Nucleus accumbens (tissue), 56 donors: ENCODE measurements around the gene PACSIN2.
"Not testable (repeated sequence)": the region's sequence is repeated elsewhere in the genome, so short reads cannot be mapped to it uniquely, and the experiment has no call there.

Experiments
- DNase-seq, 56 donors: peaks; one replicate each; lab custom pipeline; 2025; lab: John Stamatoyannopoulos, UW

Gene PACSIN2, protein sequence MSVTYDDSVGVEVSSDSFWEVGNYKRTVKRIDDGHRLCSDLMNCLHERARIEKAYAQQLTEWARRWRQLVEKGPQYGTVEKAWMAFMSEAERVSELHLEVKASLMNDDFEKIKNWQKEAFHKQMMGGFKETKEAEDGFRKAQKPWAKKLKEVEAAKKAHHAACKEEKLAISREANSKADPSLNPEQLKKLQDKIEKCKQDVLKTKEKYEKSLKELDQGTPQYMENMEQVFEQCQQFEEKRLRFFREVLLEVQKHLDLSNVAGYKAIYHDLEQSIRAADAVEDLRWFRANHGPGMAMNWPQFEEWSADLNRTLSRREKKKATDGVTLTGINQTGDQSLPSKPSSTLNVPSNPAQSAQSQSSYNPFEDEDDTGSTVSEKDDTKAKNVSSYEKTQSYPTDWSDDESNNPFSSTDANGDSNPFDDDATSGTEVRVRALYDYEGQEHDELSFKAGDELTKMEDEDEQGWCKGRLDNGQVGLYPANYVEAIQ

DNA sequence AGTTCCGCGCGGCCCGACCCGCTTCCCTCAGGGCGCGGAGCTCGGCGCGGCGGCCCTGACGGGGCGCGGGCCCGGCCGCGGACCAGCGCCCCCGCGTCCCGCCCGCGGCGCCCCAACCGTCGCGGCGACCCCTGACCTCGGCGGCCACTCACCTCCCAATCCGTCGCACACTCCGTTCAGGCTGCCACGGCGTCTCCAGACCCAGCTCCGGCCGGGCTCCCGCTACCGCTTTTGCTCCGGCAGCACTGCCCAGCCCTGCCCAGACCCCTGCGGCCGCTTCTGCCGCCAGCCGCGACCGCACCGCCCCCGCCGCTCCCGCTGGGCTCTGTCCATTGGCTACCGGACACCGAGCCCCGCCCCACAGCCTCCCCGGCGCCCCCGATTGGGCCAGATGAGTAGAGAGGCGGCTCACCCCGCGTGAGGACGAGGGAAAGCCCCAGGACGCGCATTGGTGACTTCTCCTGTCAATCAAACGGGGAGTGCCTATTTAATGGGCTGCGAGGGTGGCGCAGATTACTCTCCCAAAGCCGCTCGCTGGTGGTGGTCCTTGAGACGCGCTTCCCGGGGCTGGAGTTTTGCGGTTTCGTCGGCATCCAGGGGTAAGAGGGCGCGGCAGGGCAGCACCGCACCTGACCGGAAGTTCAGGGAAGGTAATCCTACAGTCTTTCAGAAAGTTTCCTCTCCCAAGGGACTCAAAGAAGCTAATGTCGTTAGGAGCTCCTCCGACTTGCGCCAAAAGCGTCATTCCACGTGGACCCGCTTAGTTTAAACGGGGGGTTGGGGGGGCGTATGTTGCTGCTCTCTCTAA, at the start of gene PACSIN2:
TSS of gene PACSIN2 (minus strand) at position 281 of the 808 bp plus-strand sequence. CDS start 103,069 bp downstream, outside the sequence.
- DNase-seq: peak; percentile 80 to 99 (median 97)

DNA sequence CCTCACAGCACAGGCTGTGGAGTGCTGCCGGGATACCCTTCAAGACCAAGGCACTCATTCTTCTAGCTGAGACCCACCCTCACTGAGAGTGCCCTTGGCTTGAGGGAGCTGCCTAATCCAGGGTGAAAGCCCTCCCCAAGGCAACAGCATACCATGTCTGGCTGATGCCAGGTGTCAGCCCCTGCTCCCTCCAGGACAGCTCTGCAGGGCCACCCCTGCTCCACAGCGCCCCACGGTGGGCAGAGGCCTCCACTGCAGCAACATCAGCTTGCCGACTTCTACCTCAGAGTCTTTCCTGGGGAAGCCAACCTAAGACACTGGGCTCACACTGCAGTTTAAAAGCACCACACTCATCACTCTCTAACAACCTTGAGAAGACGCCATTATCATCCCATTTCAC, 45.2 kb upstream of the PACSIN2 start:
- DNase-seq: peak in 1 of 56 donors; percentile 54

DNA sequence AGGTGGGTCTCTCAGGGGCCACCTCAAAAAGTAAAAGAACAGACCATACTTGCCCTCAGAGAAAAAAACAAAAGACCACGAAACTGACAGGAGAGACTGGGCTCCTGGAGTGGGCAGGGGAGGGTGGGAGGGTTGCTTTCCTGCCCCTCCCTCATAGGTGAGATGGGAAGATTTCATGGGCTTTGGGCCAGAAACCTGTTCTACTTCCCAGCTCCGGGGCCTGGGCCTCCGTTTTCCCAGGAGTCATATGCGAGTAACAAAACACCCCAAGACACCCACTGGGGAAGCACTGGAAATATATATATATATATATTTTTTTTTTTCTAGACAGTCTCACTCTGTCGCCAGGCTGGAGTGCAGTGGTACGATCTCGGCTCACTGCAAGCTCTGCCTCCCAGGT, 42.7 kb upstream of the PACSIN2 start:
- no peak for DNase-seq

DNA sequence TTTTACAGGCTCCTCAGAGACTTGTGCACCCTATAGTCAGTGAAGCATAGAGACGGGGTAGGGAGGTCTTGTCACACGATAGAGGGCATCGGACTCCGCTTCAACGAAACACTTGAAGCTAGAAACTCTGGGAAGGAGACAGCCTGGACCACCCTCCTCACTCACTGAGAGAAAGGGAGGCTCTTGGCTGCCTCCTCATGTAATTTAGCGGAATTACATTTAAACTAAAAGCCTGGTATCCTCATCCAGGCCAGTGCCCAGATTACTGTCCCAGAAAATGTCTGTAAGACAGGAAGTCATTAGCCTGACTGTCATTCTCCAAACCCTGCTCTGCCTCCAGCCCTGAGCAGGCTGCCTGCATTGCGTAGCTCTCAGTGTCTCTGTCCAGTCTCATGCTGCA, 38.2 kb upstream of the PACSIN2 start:
- DNase-seq: no peak

DNA sequence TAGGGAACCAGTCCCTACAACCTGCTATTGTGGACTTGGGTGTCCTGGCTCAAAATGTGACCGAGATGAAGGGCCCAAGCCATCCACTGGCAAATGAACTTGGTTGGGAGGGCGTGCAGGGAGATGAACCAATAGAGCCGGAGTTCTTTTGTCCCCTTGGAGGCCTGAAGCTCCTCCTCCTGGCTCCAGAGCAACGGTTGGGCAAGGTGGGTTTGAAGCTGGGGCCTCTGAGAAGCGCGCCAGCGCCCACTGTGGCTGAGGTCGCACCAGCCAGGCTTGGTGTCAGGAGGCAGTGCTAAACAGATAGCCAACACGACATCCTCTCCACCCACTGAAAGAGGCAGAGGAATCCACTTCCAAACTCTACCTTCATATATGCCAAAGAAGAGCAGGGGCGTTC, 36.0 kb upstream of the PACSIN2 start:
- DNase-seq: no peak

DNA sequence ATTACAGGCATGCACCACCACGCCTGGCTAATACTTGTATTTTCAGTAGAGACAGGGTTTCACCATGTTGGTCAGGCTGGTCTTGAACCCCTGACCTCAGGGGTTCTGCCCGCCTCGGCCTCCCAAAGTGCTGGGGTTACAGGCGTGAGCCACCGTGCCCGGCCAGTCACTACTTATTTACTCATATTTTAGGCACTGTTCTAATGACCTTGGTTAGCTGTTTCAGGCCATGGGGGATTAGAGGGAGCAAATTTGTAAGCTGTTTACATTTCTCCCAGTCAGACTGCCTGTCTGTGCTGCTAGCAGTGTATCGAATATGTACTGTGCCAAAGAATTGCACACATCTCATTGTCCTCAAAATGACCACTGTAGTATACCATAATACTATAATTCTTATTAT, 32.7 kb upstream of the PACSIN2 start:
- DNase-seq: no peak

DNA sequence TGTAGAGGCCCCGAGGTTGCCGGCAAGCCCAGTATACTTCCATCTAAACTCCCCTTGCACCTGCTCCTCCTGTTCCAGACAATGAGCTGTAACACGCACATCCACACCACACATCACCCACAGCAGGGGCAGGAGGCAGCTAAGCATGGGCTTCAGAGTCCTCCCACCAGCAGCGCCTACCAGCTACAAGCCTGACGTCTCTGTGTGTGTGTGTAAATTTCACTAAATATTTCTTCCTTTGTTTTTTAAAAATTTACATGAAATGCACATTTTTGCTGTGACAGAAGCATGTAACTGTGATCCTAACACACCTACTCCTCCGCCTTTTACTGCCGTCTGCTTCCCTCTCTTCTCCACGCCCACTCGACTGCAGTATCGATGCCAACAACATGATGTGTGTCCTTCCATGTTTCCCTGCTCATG, 29.4 kb upstream of the PACSIN2 start:
- DNase-seq: peak in 2 of 56 donors; percentile 1 to 10

DNA sequence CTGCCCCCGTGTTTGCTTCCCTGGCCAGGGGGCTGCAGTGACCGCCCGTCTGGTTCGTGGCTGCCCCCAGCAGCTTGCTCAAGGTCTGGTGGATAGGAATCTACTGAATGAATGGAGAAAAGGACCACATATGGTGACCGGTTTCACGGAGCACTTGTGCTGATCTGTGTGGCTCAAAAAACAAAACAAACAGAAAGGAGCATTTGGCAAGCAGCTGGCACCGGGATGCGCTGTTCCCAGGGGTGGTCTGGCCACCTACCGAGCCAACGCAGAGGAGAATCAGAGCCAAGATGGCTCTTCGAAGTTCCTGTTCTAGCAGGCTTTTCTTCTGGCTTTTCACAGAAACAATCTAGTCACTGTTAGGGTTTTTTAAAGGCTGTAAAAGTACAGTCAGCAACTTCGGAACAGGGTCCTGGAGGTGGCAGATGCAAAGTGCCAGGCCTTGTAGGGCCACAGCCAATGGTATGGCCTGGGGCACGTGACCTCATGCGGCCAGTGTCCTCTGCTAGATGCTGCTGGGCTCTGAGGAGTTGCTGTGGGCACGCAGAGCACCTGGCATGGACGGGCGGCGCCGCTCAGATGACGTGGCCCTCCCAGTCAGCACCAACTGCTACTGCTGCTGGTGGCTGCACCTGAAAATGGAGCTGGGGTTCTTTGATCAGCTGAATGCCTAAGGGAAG, 27.3 kb upstream of the PACSIN2 start:
- peak in 4 of 56 donors; percentile 1 to 24 (median 5) for DNase-seq

DNA sequence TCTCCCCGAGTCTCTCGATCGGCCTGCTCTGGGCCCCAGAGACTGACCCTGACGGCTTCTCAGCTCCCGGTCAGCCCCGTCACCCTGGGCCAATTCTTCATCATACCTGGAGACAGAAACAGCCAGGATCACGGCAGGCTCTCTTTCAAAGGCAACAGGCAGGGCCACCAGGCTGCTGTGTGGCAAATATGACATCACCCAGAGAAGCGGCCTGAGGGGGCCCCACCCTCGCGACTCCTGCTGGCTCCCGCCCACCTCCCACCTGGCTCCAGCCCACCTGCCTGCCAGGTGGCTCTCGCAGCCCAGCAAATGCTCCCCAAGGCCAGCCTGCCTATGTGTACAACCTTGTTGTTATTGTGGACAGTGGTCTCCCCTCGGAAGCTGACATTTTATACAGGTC, 24.9 kb upstream of the PACSIN2 start:
- no peak for DNase-seq

DNA sequence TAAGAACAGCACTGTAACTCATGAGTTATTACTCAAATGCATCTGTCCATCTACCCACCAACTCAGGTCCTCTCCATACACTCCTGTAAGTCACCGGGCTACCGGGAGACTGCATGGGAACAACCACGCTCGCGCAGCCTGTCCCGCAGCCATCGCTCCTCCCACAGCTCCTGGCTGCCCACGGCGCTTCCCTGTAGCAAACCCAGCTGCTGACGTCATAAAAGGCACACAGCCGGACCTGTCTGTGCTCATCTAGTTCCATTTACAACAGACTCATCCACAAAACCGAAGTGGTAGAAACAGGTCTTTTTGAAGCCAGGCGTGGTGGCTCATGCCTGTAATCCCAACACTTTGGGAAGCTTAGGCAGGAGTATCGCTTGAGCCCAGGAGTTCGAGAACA, 23.4 kb upstream of the PACSIN2 start:
- DNase-seq: no peak

DNA sequence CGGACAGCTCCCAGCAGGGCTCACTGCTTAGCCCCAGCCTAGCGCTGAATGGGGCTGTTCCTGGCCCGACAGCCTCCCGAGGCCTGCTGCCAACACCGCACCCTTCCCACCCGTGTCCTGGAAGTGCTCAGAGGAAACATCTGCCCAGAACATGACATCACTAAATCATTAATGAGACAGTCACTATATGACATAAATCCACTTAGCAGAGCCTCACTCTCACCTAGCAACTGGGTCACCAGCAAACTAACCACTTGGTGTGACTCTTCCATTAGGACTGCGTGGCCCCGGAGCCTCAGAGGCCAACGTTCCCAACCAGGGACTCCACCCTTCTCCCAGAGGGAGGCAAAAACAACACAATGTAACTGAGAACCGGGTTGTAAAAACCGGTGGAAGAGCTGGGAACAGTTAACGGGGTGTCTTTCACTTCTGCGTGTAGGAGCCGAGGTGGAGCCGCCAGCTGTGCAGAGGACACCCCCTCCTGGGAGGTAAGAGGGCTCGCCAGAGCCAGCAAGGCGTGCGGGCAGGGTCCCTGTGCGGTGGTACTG, 21.4 kb upstream of the PACSIN2 start:
- DNase-seq: peak in 1 of 56 donors; percentile 7

DNA sequence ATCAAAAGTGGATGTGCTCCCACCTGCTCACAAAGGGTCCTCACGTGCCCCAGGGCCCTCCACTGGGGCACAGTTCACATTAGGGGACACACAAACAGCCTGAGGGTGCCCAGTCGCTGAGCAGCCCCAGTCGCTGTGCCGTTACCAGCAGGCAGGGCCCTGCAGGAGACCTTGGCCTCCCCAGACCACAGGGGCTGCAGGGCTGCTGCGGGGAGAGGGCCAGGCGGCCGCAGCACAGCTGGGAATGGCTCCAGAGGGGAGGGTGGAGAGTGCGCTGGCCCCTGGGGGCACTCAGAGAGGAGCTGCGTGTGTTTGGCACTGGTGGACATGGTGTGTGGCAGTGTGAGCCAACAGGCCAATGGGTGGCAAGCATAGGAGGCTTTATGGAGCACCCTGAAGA, 20.3 kb upstream of the PACSIN2 start:
- DNase-seq: no peak

DNA sequence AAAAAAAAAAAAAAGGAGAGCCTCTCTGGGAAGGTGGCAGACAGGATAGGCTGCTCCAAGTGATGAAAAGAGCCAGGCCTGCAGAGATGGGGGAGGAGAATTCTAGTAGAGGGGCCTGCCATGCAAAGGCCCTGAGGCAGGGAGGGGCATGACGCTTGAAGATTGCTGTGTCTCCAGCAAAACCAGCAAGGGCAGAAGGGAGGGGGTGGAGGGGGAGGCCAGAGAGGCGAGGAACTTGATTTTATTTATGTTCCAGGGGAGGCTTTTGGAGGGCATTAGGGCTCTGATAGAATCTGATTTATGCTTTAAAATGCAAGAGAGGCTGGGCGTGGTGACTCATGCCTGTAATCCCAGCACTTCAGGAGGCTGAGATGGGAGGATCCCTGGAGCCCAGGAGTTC, 16.7 kb upstream of the PACSIN2 start:
- DNase-seq: no peak

DNA sequence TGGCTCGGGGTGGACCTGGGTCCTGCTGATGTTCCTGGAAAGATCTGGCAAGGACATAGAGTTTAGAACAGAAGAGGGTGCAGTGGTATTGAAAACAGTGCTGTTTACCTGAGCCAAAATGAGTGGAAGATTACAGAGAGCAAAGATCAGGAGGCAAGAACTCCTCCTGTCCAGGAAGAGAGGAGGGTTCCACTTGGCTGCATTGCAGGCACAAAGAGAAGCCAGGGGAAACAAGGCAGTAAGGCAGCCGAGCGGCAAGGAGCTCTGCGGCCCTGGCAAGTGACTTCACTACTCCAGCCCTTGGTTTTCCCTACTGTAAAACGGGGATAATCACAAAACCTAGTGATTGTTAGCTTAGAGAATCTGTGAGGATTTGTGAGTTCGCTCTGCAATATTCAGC, 3.7 kb upstream of the PACSIN2 start:
- no peak for DNase-seq

DNA sequence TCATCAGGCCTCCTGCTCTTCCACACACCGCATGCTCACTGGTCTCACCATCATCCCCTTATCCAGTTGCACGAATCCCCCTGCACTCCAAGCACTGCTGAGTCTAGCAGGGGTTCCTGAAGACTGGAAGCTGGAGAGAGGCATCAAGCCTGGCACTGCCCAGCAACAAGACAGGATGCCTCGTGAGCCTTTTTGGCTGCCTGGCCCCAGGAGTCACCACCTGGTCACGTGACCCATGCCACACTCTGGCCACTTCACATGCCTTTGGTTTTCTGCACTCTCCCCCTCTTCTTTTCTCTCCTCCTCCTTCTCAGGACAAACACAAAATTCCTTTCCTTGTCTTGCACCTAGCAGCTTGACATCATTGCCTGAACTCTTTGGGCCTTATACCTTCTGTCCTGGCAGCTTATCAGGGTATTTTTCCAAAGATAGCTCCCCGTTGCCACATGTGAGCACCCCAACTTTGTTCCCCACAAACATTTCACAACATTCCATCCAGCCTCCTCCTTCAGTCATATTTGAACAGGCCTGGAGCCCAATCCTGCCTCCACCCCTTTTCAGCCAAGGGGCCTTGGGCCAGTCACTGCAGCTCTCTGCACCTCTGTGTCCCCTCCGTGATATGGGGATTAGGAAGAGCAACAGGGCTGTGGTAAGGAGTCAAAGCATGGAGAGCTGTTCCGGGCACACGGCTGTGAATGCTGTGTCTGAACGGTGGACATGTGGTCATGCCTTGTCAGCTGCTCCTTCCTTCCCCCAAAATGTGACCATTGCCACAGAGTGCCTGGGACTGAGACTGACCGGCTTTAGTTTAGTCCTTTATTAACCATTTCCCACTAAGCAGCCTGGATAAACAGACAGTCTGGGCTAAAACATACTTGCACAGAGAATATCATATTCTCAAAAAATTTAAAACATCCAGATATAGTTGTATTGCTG, 2.8 kb upstream of the PACSIN2 start:
- DNase-seq: no peak

DNA sequence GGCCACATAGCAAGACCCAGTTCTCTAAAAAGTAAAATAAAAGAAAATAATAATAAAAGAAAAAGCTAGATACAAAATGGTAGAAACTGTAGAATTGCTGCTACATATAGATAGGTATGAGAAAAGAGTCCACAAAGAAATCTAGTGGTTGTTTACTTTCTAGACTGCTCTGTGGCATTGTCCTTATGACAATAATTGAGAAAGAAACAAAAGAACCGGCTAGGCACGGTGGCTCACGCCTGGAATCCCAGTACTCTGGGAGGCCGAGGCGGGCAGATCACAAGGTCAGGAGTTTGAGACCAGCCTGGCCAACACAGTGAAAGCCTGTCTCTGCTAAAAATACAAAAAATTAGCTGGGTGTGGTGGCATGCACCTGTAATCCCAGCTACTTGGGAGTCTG, 1.2 kb upstream of the PACSIN2 start:
- DNase-seq: not testable (repeated sequence)

DNA sequence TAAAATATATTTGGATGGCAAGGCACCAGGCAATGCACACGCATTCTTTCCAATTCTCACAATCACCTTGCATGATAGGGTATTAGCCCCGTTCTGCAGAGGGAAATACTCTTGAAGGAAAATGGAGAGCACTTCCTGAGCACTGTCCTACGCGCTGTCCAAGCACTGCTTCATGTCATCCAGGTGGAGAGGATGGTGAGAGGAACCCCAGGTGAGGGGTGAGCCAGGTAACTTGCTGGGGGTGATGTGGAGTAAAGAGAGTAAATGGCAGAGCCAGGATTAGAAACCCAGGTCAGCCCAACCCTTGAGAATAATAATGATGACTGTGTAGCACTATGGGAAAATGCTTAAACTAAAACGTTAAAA, 711 bp upstream of the PACSIN2 start:
- no peak for DNase-seq

DNA sequence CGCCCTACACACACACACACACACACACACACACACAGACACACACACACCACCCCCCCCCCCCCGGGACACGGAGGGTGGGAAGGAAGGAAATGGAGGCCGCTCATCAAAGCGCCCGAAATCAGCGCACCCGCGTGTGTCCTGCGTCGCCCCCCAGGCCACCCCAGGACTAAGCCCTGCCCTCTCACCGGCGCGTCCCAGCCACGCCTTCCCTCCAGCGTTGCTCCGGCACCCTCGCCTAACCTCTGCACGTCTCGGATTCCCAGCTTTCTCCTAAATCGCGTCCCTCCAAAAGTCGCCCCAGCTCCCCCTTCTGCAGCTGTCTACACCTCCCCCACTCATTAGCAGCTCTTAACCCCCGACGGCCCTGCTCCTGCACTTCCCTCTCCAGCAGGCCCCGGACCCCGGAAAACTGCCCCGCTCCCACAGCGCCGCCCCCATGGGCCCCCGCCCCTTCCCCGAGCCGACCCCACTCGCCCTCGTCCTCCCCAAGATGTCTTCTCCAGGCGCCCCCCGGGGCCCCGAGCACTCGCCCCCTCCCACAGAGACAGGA, 557 bp downstream of the PACSIN2 start:
- DNase-seq: peak in 14 of 56 donors; percentile 9 to 60 (median 38)
